HCT116 (cell line): Measurements from ENCODE around the gene HMCES. TPM values are rescaled to one million over a fixed set of nuclear protein-coding genes. Genes with fewer than 3 reads are reported as not detected.

Experiments
- ATAC-seq: fragments of 200-7000 bp; cut with Tn5 transposase; 2 replicates; pipeline ENCODE4 v1.9.1; 2020; ENCODE audit warnings: mild to moderate bottlenecking, moderate library complexity
- BruUV-seq: library from RNA; stranded (reverse); fragments of 400-500 nt; replicated peaks from 2 replicates; lab custom pipeline; 2021; lab: Mats Ljungman, UMichigan
- CTCF ChIA-PET: fragments of 300-600 bp; sonication (Branson Sonifier 250); formaldehyde crosslinking; loops from one replicate; lab custom pipeline; 2021; ENCODE audit warnings: antibody characterized with exemption; lab: Charles Lee
- POLR2A ChIA-PET: fragments of 300-600, 350-600 bp; sonication (Branson Sonifier 250); formaldehyde crosslinking; loops from one replicate; lab custom pipeline; 2021; ENCODE audit warnings: antibody characterized with exemption; lab: Charles Lee
- RAD21 ChIA-PET, 2 experiments: fragments of 300-600 bp; sonication (Branson Sonifier 250); formaldehyde crosslinking; loops; one replicate each; lab custom pipeline; 2023; ENCODE audit warnings: low total read pairs in 2 of 2; ENCODE audit not compliant: uncharacterized antibody in 2 of 2, unreplicated experiment in 2 of 2, low non-redundant PET in 1 of 2; lab: Charles Lee
- DNase-seq: peaks from one replicate; pipeline ENCODE4 v3.0.0-alpha.2; 2010; ENCODE audit warnings: low read depth, low spot score
- H2AFZ ChIP-seq: fragments of 200-600 bp; shearing (Covaris generic), sonication (generic); 2 replicates; pipeline ENCODE4 v1.6.1; 2017; ENCODE audit warnings: low read depth, mixed run types, mixed read lengths, antibody characterized with exemption, low read length; ENCODE audit not compliant: poor library complexity, severe bottlenecking
- H3K27ac ChIP-seq: 2 replicates; pipeline ENCODE4 v1.5.1; 2012; ENCODE audit warnings: low read depth, low read length
- H3K27me3 ChIP-seq: fragments of 200-600 bp; sonication (generic); 2 replicates; pipeline ENCODE4 v1.6.1; 2016; ENCODE audit warnings: mixed run types, low read length, mixed read lengths; ENCODE audit not compliant: insufficient read depth
- H3K36me3 ChIP-seq, 2 experiments: fragments of 200-500 bp in 1 of 2; fragments of 200-600 bp in 1 of 2; sonication (Bioruptor generic) in 1 of 2; sonication (generic) in 1 of 2; 2 replicates each; pipeline versions ENCODE4 v1.5.1 to v1.6.1; 2014 to 2016; ENCODE audit warnings: low read length in 2 of 2, inconsistent platforms in 1 of 2, mixed read lengths in 1 of 2, mixed run types in 1 of 2; ENCODE audit not compliant: insufficient read depth in 2 of 2, control insufficient read depth in 1 of 2
- H3K4me1 ChIP-seq, 2 experiments: fragments of 200-600 bp in 1 of 2; sonication (generic) in 1 of 2; 2 replicates each; pipeline versions ENCODE4 v1.5.1 to v1.6.1; 2012 to 2017; ENCODE audit warnings: low read length in 2 of 2, inconsistent platforms in 1 of 2, mild to moderate bottlenecking in 1 of 2, mixed read lengths in 1 of 2, mixed run types in 1 of 2, moderate library complexity in 1 of 2; ENCODE audit not compliant: insufficient read depth in 2 of 2, control insufficient read depth in 1 of 2
- H3K4me2 ChIP-seq: fragments of 200-600 bp; sonication (generic); 2 replicates; pipeline ENCODE4 v1.6.1; 2017; ENCODE audit warnings: mixed run types, low read length, mixed read lengths
- H3K4me3 ChIP-seq, 2 experiments: fragments of 200-600 bp in 1 of 2; sonication (generic) in 1 of 2; replicated peaks in 1 of 2; 2 replicates each; pipeline ENCODE4 v1.5.1; 2011 to 2016; ENCODE audit warnings: low read length in 2 of 2, control low read depth in 1 of 2, low read depth in 1 of 2, mild to moderate bottlenecking in 1 of 2, mixed read lengths in 1 of 2, mixed run types in 1 of 2
- H3K79me2 ChIP-seq: fragments of 200-600 bp; sonication (generic); 2 replicates; pipeline ENCODE4 v1.6.1; 2017; ENCODE audit warnings: mild to moderate bottlenecking, mixed run types, low read length, moderate library complexity, mixed read lengths; ENCODE audit not compliant: insufficient read depth
- H3K9ac ChIP-seq: fragments of 200-600 bp; sonication (generic); 2 replicates; pipeline ENCODE4 v1.6.1; 2016; ENCODE audit warnings: low read length, mixed read lengths
- H3K9me2 ChIP-seq: fragments of 200-600 bp; sonication (generic), shearing (Covaris generic); 2 replicates; pipeline ENCODE4 v1.6.1; 2017; ENCODE audit warnings: mixed run types, mild to moderate bottlenecking, moderate library complexity; ENCODE audit not compliant: insufficient read depth
- H3K9me3 ChIP-seq, 2 experiments: fragments of 200-500 bp in 1 of 2; fragments of 200-600 bp in 1 of 2; sonication (Bioruptor generic) in 1 of 2; sonication (generic) in 1 of 2; 2 replicates each; pipeline ENCODE4 v1.6.1; 2014 to 2017; ENCODE audit warnings: low read length in 2 of 2, mixed read lengths in 2 of 2, inconsistent platforms in 1 of 2, low read depth in 1 of 2, mild to moderate bottlenecking in 1 of 2, mixed run types in 1 of 2, moderate library complexity in 1 of 2; ENCODE audit not compliant: control insufficient read depth in 1 of 2, insufficient read depth in 1 of 2
- H4K20me1 ChIP-seq: fragments of 200-600 bp; sonication (generic), shearing (Covaris generic); 2 replicates; pipeline ENCODE4 v1.6.1; 2017; ENCODE audit warnings: mixed run types, mild to moderate bottlenecking, moderate library complexity; ENCODE audit not compliant: insufficient read depth
- CBX3 ChIP-seq: IDR thresholded peaks from 2 replicates; pipeline ENCODE4 v1.6.1; 2012; ENCODE audit warnings: low read depth
- CEBPB ChIP-seq: IDR thresholded peaks from 2 replicates; pipeline ENCODE4 v1.6.1; 2012; ENCODE audit warnings: low read depth
- EGR1 ChIP-seq: IDR thresholded peaks from 2 replicates; pipeline ENCODE4 v1.6.1; 2012; ENCODE audit warnings: low read depth
- ELF1 ChIP-seq: IDR thresholded peaks from 2 replicates; pipeline ENCODE4 v1.6.1; 2012; ENCODE audit warnings: low read depth, borderline replicate concordance
- EZH2phosphoT487 ChIP-seq: fragments of 200-600 bp; IDR thresholded peaks from 2 replicates; pipeline ENCODE4 v1.6.1; 2018; ENCODE audit warnings: antibody characterized with exemption, borderline replicate concordance
- FOSL1 ChIP-seq: IDR thresholded peaks from 2 replicates; pipeline ENCODE4 v1.6.1; 2012; ENCODE audit warnings: low read depth
- POLR2AphosphoS5 ChIP-seq: IDR thresholded peaks from 2 replicates; pipeline ENCODE4 v1.6.1; 2011; ENCODE audit warnings: mild to moderate bottlenecking, low read depth, low read length, moderate library complexity
- RAD21 ChIP-seq: IDR thresholded peaks from 2 replicates; pipeline ENCODE4 v1.6.1; 2012; ENCODE audit warnings: low read depth, mild to moderate bottlenecking
- SRF ChIP-seq: IDR thresholded peaks from 2 replicates; pipeline ENCODE4 v1.6.1; 2012; ENCODE audit warnings: low read depth
- TCF7L2 ChIP-seq: IDR thresholded peaks from 2 replicates; pipeline ENCODE4 v1.7.0; 2011; ENCODE audit warnings: borderline replicate concordance, inconsistent platforms; ENCODE audit not compliant: insufficient read depth, insufficient read length; ENCODE audit errors: extremely low read depth
- YY1 ChIP-seq: IDR thresholded peaks from 2 replicates; pipeline ENCODE4 v1.6.1; 2011; ENCODE audit warnings: low read length, low read depth, moderate library complexity, mild to moderate bottlenecking; ENCODE audit not compliant: insufficient replicate concordance; ENCODE audit errors: extremely low read depth
- intact Hi-C: fragments of 100-400 bp; cut with micrococcal nuclease; formaldehyde crosslinking; loops from 2 replicates; pipeline ENCODE4 v1.10.0; 2022
- total RNA-seq: library from RNA; stranded (reverse); gene quantifications from one replicate; pipeline ENCODE4 v1.2.1, GENCODE V29; 2021; ENCODE audit not compliant: unreplicated experiment
- TF ChIP-seq, protein P1 (sequence below), 3 experiments: fragments of 200-600 bp in 1 of 3; sonication (generic) in 1 of 3; IDR thresholded peaks in 2 of 3; conservative IDR thresholded peaks in 1 of 3; 2 replicates each; pipeline ENCODE4 v1.5.1; 2012 to 2017; ENCODE audit warnings: low read depth in 2 of 3, low read length in 2 of 3, antibody characterized with exemption in 1 of 3, borderline replicate concordance in 1 of 3, control low read depth in 1 of 3, mild to moderate bottlenecking in 1 of 3, mixed read lengths in 1 of 3, mixed run types in 1 of 3, moderate library complexity in 1 of 3; ENCODE audit not compliant: insufficient read depth in 1 of 3

HMCES gene
- total RNA-seq, 1 experiment from 2014 or later, result 78.9 TPM

DNA sequence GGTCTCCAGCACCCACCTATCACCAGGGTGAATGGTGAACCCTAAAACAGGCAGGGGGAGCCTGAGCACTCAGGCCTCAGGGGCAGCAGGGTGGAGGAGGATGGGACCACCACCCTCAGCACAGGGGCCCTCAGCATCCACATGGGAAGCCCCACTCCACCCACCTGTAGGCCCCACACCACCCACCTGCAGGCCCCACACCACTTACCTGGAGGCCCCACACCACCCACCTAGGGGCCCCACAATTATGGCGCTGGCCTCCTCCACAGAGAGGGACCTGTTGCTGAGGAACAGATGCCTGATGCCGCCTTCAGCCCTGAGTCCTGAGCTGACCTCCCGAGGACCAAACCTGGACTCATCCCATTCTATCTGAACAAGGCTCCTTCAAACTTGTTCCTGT is 46.7 kb downstream of the HMCES start:
- no peak for DNase-seq
- H3K4me1 ChIP-seq, result no peaks in the 10 kb centered on the region
- intact Hi-C loops, result no loop called here

More for the DNA sequence above, 46.7 kb downstream of the HMCES start:
- no peaks in the 10 kb centered on the region for H3K36me3 ChIP-seq
- BruUV-seq, result no TSS peak
- H3K9me2 ChIP-seq, result no peaks in the 10 kb centered on the region
- no peak overlapping the region for H3K4me2 ChIP-seq
- H2AFZ ChIP-seq, result no peak overlapping the region
- H3K4me3 ChIP-seq, result no peak overlapping the region
- no peaks in the 10 kb centered on the region for H3K9me3 ChIP-seq
- no peaks in the 10 kb centered on the region for H4K20me1 ChIP-seq
- no peak for ATAC-seq
- no peaks in the 10 kb centered on the region for H3K27me3 ChIP-seq
- no peak for TF ChIP-seq RAD21
- no peak for TF ChIP-seq FOSL1
- TF ChIP-seq YY1, result no peak
- no peak for TF ChIP-seq EZH2phosphoT487
- no peak for TF ChIP-seq EGR1
- no peak for TF ChIP-seq POLR2AphosphoS5
- TF ChIP-seq SRF, result no peak
- no peak for TF ChIP-seq CEBPB
- no peak for TF ChIP-seq ELF1
- TF ChIP-seq TCF7L2, result no peak
- TF ChIP-seq, protein P1, sequence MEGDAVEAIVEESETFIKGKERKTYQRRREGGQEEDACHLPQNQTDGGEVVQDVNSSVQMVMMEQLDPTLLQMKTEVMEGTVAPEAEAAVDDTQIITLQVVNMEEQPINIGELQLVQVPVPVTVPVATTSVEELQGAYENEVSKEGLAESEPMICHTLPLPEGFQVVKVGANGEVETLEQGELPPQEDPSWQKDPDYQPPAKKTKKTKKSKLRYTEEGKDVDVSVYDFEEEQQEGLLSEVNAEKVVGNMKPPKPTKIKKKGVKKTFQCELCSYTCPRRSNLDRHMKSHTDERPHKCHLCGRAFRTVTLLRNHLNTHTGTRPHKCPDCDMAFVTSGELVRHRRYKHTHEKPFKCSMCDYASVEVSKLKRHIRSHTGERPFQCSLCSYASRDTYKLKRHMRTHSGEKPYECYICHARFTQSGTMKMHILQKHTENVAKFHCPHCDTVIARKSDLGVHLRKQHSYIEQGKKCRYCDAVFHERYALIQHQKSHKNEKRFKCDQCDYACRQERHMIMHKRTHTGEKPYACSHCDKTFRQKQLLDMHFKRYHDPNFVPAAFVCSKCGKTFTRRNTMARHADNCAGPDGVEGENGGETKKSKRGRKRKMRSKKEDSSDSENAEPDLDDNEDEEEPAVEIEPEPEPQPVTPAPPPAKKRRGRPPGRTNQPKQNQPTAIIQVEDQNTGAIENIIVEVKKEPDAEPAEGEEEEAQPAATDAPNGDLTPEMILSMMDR (IDR thresholded peaks at IDR 0.05 in 2 of 3, conservative IDR thresholded peaks at IDR 0.05 in 1 of 3; ENCODE audit: borderline replicate concordance in 1 of 3, insufficient read depth in 1 of 3, low read depth in 2 of 3, low read length in 2 of 3), result no peak
- TF ChIP-seq CBX3, result no peak
- POLR2A ChIA-PET, result no interaction called here
- CTCF ChIA-PET, result no interaction called here
- no peak overlapping the region for H3K9ac ChIP-seq
- RAD21 ChIA-PET, result no interaction called here
- no peak overlapping the region for H3K27ac ChIP-seq
- H3K79me2 ChIP-seq, result no peaks in the 10 kb centered on the region
